DOHH2 (cell line): ENCODE measurements around the gene PRKAA1.

Experiments
- EZH2phosphoT487 ChIP-seq: fragments of 200-600 bp; sonication (generic); IDR thresholded peaks from 2 replicates; pipeline ENCODE4 v1.6.1; 2017; ENCODE audit warnings: borderline replicate concordance, mild to moderate bottlenecking, antibody characterized with exemption, low read length, moderate library complexity, mixed read lengths
- TF ChIP-seq, protein P1 (sequence below): fragments of 200-600 bp; sonication (generic); IDR thresholded peaks from one replicate; pipeline ENCODE4 v1.5.1; 2014; ENCODE audit warnings: antibody characterized with exemption, mild to moderate bottlenecking, low read depth, low read length; ENCODE audit not compliant: poor library complexity, severe bottlenecking

DNA sequence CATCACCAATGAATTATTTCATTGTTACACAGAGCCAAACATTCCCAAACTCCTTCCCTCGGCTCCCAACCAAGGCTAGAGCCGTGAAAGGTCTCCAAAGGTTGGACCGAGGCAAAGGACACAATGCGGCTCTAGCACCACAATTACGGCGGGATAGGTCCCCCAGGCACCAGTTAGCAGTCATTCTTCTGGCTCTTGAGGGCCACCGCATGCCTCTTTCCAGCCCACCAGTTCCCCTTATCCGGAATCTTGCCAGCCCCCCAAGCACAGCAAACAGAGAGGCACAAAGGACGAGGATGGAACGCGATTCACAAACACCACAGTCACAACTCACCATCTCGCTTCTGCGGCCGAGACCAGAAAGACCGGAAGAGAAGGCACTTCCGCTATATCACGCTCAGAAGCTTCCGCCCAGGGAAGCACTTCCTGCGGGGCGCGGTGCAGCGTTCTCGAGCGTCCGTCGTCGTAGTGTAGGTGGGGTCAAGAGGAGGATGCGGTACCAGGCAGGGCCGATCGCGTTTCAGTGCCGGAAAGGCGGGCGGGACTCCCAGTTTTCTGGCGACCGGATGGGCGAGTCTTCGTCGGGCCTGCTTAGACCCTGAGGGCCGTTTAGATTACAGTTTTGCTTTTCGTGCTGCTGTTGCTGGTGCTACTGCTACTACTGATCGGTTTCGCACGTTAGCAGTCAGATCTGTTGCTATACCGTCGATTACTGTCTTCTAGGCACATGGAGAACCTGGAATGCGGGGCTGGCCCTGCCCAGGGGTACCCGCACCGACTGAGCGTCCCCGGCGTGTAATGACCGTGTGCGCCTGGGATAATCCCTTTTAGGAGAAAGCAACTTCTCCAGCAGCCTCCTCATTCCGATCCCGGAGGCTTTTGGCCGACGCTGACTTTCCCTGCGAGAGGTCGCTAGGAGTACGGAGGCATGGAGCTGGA, 36.9 kb upstream of the PRKAA1 start, which contains the start of gene RPL37:
- TF ChIP-seq, protein P1, sequence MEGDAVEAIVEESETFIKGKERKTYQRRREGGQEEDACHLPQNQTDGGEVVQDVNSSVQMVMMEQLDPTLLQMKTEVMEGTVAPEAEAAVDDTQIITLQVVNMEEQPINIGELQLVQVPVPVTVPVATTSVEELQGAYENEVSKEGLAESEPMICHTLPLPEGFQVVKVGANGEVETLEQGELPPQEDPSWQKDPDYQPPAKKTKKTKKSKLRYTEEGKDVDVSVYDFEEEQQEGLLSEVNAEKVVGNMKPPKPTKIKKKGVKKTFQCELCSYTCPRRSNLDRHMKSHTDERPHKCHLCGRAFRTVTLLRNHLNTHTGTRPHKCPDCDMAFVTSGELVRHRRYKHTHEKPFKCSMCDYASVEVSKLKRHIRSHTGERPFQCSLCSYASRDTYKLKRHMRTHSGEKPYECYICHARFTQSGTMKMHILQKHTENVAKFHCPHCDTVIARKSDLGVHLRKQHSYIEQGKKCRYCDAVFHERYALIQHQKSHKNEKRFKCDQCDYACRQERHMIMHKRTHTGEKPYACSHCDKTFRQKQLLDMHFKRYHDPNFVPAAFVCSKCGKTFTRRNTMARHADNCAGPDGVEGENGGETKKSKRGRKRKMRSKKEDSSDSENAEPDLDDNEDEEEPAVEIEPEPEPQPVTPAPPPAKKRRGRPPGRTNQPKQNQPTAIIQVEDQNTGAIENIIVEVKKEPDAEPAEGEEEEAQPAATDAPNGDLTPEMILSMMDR, result no peak
- no peak for TF ChIP-seq EZH2phosphoT487
